Neuronal stem cell (in vitro differentiated cells): ENCODE results near the gene SOX5.
A peak's percentile ranks its signal among the peaks of the same experiment; 100 is the strongest.
"Not testable (repeated sequence)": the region's sequence is repeated elsewhere in the genome, so short reads cannot be mapped to it uniquely, and the experiment has no call there.

Experiments
- DNase-seq: peaks from one replicate; pipeline ENCODE4 v3.0.0-alpha.2; 2013; ENCODE audit warnings: low spot score
- H2AFZ ChIP-seq: one replicate; pipeline ENCODE4 v1.6.1; 2013; ENCODE audit warnings: mild to moderate bottlenecking, low read length, inconsistent platforms
- H2AK5ac ChIP-seq: 2 replicates; pipeline ENCODE4 v1.6.1; 2013; ENCODE audit warnings: low read depth, mild to moderate bottlenecking, inconsistent platforms, low read length, moderate library complexity, mixed read lengths
- H2BK120ac ChIP-seq: 2 replicates; pipeline ENCODE4 v1.6.1; 2013; ENCODE audit warnings: low read depth, mild to moderate bottlenecking, inconsistent platforms, low read length, moderate library complexity, mixed read lengths
- H2BK12ac ChIP-seq: one replicate; pipeline ENCODE4 v1.6.1; 2013; ENCODE audit warnings: low read length, inconsistent platforms
- H2BK15ac ChIP-seq: 2 replicates; pipeline ENCODE4 v1.6.1; 2013; ENCODE audit warnings: mild to moderate bottlenecking, low read length, inconsistent platforms, mixed read lengths
- H2BK5ac ChIP-seq: one replicate; pipeline ENCODE4 v1.6.1; 2013; ENCODE audit warnings: inconsistent platforms, mild to moderate bottlenecking, low read length, moderate library complexity
- H3K14ac ChIP-seq: one replicate; pipeline ENCODE4 v1.6.1; 2013; ENCODE audit warnings: low read length, inconsistent platforms
- H3K18ac ChIP-seq: 2 replicates; pipeline ENCODE4 v1.6.1; 2013; ENCODE audit warnings: low read length, inconsistent platforms
- H3K23ac ChIP-seq: 2 replicates; pipeline ENCODE4 v1.6.1; 2013; ENCODE audit warnings: low read depth, mild to moderate bottlenecking, mixed read lengths, low read length, inconsistent platforms; ENCODE audit not compliant: poor library complexity
- H3K27ac ChIP-seq: replicated peaks from 3 replicates; pipeline ENCODE4 v1.5.1; 2013; ENCODE audit warnings: low read length, inconsistent platforms
- H3K27me3 ChIP-seq, 3 experiments: 2 replicates each; pipeline ENCODE4 v1.6.1; 2013; ENCODE audit warnings: low read length in 3 of 3, mild to moderate bottlenecking in 2 of 3, inconsistent platforms in 1 of 3, low read depth in 1 of 3, mixed read lengths in 1 of 3, moderate library complexity in 1 of 3; ENCODE audit not compliant: control insufficient read depth in 3 of 3, insufficient read depth in 3 of 3
- H3K36me3 ChIP-seq, 2 donors: replicated peaks in 1 of 2; 2 replicates each; pipeline ENCODE4 v1.6.1; 2013; ENCODE audit warnings: low read length in 2 of 2; ENCODE audit not compliant: control insufficient read depth in 2 of 2, insufficient read depth in 2 of 2
- H3K4ac ChIP-seq: 2 replicates; pipeline ENCODE4 v1.6.1; 2013; ENCODE audit warnings: inconsistent platforms, mild to moderate bottlenecking, low read length, moderate library complexity
- H3K4me1 ChIP-seq, 2 donors: 1 replicate in 1 of 2; 2 replicates in 1 of 2; pipeline ENCODE4 v1.6.1; 2013; ENCODE audit warnings: low read length in 2 of 2, low read depth in 1 of 2; ENCODE audit not compliant: control insufficient read depth in 2 of 2, insufficient read depth in 1 of 2
- H3K4me2 ChIP-seq: one replicate; pipeline ENCODE4 v1.6.1; 2013; ENCODE audit warnings: mild to moderate bottlenecking, low read length, inconsistent platforms; ENCODE audit not compliant: insufficient read depth, poor library complexity, severe bottlenecking
- H3K4me3 ChIP-seq, 2 donors: 2 replicates each; pipeline ENCODE4 v1.5.1; 2013; ENCODE audit warnings: low read length in 2 of 2, mild to moderate bottlenecking in 2 of 2, inconsistent platforms in 1 of 2, moderate library complexity in 1 of 2
- H3K79me1 ChIP-seq: one replicate; pipeline ENCODE4 v1.6.1; 2013; ENCODE audit warnings: low read depth, mild to moderate bottlenecking, inconsistent platforms, low read length, moderate library complexity
- H3K9ac ChIP-seq: one replicate; pipeline ENCODE4 v1.6.1; 2013; ENCODE audit warnings: mild to moderate bottlenecking, low read depth, low read length, inconsistent platforms; ENCODE audit not compliant: poor library complexity
- H3K9me3 ChIP-seq, 2 donors: replicated peaks in 1 of 2; 2 replicates each; pipeline versions ENCODE3 to v1.6.1; 2013; ENCODE audit warnings: low read length in 2 of 2, mild to moderate bottlenecking in 2 of 2, inconsistent platforms in 1 of 2, low read depth in 1 of 2, mixed read lengths in 1 of 2, moderate library complexity in 1 of 2; ENCODE audit not compliant: control insufficient read depth in 2 of 2, insufficient read depth in 1 of 2
- H4K8ac ChIP-seq: one replicate; pipeline ENCODE4 v1.6.1; 2013; ENCODE audit warnings: low read depth, mild to moderate bottlenecking, inconsistent platforms, low read length, moderate library complexity
- H4K91ac ChIP-seq: one replicate; pipeline ENCODE4 v1.6.1; 2013; ENCODE audit warnings: low read length, low read depth, mild to moderate bottlenecking, inconsistent platforms; ENCODE audit not compliant: poor library complexity
- WGBS, 2 donors: extraction: QIAGEN DNeasy Blood & Tissue Kit; methylation state at CpG; one replicate each; pipeline ENCODE4 v1.1.7; 2013; ENCODE audit warnings: missing lambda C conversion rate in 2 of 2, mixed read lengths in 1 of 2; ENCODE audit not compliant: insufficient read length in 2 of 2, insufficient replicate concordance in 1 of 2; ENCODE audit errors: extremely low coverage in 2 of 2; 5-methylcytosine and 5-hydroxymethylcytosine counted together

Gene SOX5

GRCh38 chr12:23830210-23830609, 119.3 kb downstream of the SOX5 start:
- WGBS, 2 donors = no CpG with 5 or more reads among the region's 2 CpGs
- Histone ChIP-seq H3K27me3 (no peaks in the 10 kb centered on the region), H3K4me3 (no peak overlapping the region), H3K9me3 (no peaks in the 10 kb centered on the region), H2AK5ac (no peak overlapping the region), H2BK120ac (no peak overlapping the region), H2BK15ac (no peak overlapping the region), H3K9ac (no peak overlapping the region), H3K4ac (no peak overlapping the region), H3K18ac (no peak overlapping the region), H3K14ac (no peak overlapping the region), H2AFZ (no peak overlapping the region), H3K4me1 (peaks cover 3 to 12% of the 10 kb centered on the region in 2 donors), H3K4me2 (no peak overlapping the region), H3K27ac (peak overlapping the region; percentile 57), H4K8ac (no peak overlapping the region), H3K79me1 (peaks cover 4% of the 10 kb centered on the region), H3K23ac (no peak overlapping the region), H3K36me3 (peaks cover 0 to under 1% of the 10 kb centered on the region in 2 donors), H2BK5ac (no peak overlapping the region), H2BK12ac (no peak overlapping the region), H4K91ac (no peak overlapping the region)
- peak; percentile 21 for DNase-seq

GRCh38 chr12:23827353-23827752, 122.1 kb downstream of the SOX5 start:
- Histone ChIP-seq H2AK5ac (no peak overlapping the region), H2BK5ac (no peak overlapping the region), H2BK12ac (no peak overlapping the region), H3K14ac (no peak overlapping the region), H4K8ac (no peak overlapping the region), H3K4me2 (no peak overlapping the region), H3K4ac (no peak overlapping the region), H3K4me1 (peaks cover 3 to 12% of the 10 kb centered on the region in 2 donors), H3K27ac (no peak overlapping the region), H3K9ac (no peak overlapping the region), H3K9me3 (peaks cover 5 to 13% of the 10 kb centered on the region in 2 donors), H3K36me3 (peaks cover 7 to 15% of the 10 kb centered on the region in 2 donors), H2AFZ (no peak overlapping the region), H3K18ac (no peak overlapping the region), H2BK120ac (no peak overlapping the region), H3K79me1 (peaks cover 4% of the 10 kb centered on the region), H2BK15ac (no peak overlapping the region), H4K91ac (no peak overlapping the region), H3K23ac (no peak overlapping the region), H3K27me3 (no peaks in the 10 kb centered on the region), H3K4me3 (no peak overlapping the region)
- WGBS, 2 donors = no CpG with 5 or more reads among the region's 2 CpGs
- no peak for DNase-seq

GRCh38 chr12:23825124-23825523, 124.3 kb downstream of the SOX5 start:
- DNase-seq, H2AK5ac ChIP-seq, H4K8ac ChIP-seq, H3K27ac ChIP-seq, H2BK5ac ChIP-seq, H3K79me1 ChIP-seq, H3K14ac ChIP-seq, H3K4ac ChIP-seq, H3K27me3 ChIP-seq, H4K91ac ChIP-seq, H3K4me2 ChIP-seq, H2BK12ac ChIP-seq, H3K4me1 ChIP-seq, H2AFZ ChIP-seq, H3K23ac ChIP-seq, H2BK120ac ChIP-seq, H2BK15ac ChIP-seq, H3K4me3 ChIP-seq: not testable (repeated sequence)
- no CpG with 5 or more reads among the region's 11 CpGs for WGBS, 2 donors
- Histone ChIP-seq H3K36me3 (peaks cover 7 to 15% of the 10 kb centered on the region in 2 donors), H3K9ac (peak overlapping the region; percentile 44), H3K18ac (peak overlapping the region; percentile 28), H3K9me3 (peaks cover 5 to 13% of the 10 kb centered on the region in 2 donors)

- Histone ChIP-seq H3K18ac (peak overlapping the region; percentile 40), H3K9ac (no peak overlapping the region), H2BK5ac (no peak overlapping the region), H3K14ac (no peak overlapping the region), H2BK120ac (no peak overlapping the region), H3K23ac (no peak overlapping the region), H3K4me1 (peaks cover 0 to 6% of the 10 kb centered on the region in 2 donors), H2AFZ (no peak overlapping the region), H2AK5ac (no peak overlapping the region), H3K4me3 (no peak overlapping the region), H2BK15ac (no peak overlapping the region), H2BK12ac (no peak overlapping the region), H3K9me3 (peaks cover 5 to 13% of the 10 kb centered on the region in 2 donors), H3K36me3 (peaks cover 7 to 15% of the 10 kb centered on the region in 2 donors), H3K27me3 (no peaks in the 10 kb centered on the region), H4K91ac (no peak overlapping the region), H3K27ac (no peak overlapping the region), H3K4ac (no peak overlapping the region), H4K8ac (no peak overlapping the region), H3K79me1 (peaks cover 2% of the 10 kb centered on the region), H3K4me2 (no peak overlapping the region)
- DNase-seq = no peak
- WGBS, 2 donors = no CpG with 5 or more reads among the region's 8 CpGs
Observed at GRCh38 chr12:23824358-23824757, 125.1 kb downstream of the SOX5 start.
